ENCODE results near the gene MYH9. TPM values are rescaled to one million over a fixed set of nuclear protein-coding genes. Genes with fewer than 3 reads are reported as not detected.
"Not testable (repeated sequence)": the region's sequence is repeated elsewhere in the genome, so short reads cannot be mapped to it uniquely, and the experiment has no call there.

Gene MYH9
- total RNA-seq, 4 donors from 2014 or later: 215 to 1,171 (median 400) TPM

- H3K4me3 ChIP-seq: no peak overlapping the region
- intact Hi-C loops (cut with DNase I; ENCODE audit: low total_unique reads): no loop called here
- H3K27me3 ChIP-seq: no peaks in the 10 kb centered on the region
- H3K9me3 ChIP-seq: no peaks in the 10 kb centered on the region
- H3K27ac ChIP-seq: peak overlapping the region in 1 of 2 donors; percentile 1
- DNase-seq: no peak
- H3K4me1 ChIP-seq: no peaks in the 10 kb centered on the region
- H3K36me3 ChIP-seq: no peaks in the 10 kb centered on the region
- no peak for TF ChIP-seq POLR2A (IDR thresholded peaks at IDR 0.05)
- TF ChIP-seq CTCF (IDR thresholded peaks at IDR 0.05): no peak
These were observed 95.7 kb downstream of the MYH9 start for GRCh38 chr22:36291831-36292740.

GRCh38 chr22:36290391-36291075 is 97.2 kb downstream of the MYH9 start:
- not testable (repeated sequence) for H3K36me3 ChIP-seq

GRCh38 chr22:36289948-36290371 is 97.8 kb downstream of the MYH9 start:
- H3K36me3 ChIP-seq; DNase-seq; H3K9me3 ChIP-seq; H3K27me3 ChIP-seq; H3K4me3 ChIP-seq; H3K27ac ChIP-seq; intact Hi-C loops (cut with DNase I; ENCODE audit: low total_unique reads); H3K4me1 ChIP-seq: not testable (repeated sequence)

More at GRCh38 chr22:36290391-36291075, 97.2 kb downstream of the MYH9 start:
- H3K4me3 ChIP-seq; H3K27me3 ChIP-seq; H3K27ac ChIP-seq; intact Hi-C loops (cut with DNase I; ENCODE audit: low total_unique reads); DNase-seq; H3K4me1 ChIP-seq; H3K9me3 ChIP-seq: not testable (repeated sequence)

- no peaks in the 10 kb centered on the region for H3K9me3 ChIP-seq
- no peaks in the 10 kb centered on the region for H3K4me1 ChIP-seq
- intact Hi-C loops (cut with DNase I; ENCODE audit: low total_unique reads): no loop called here
- TF ChIP-seq CTCF (IDR thresholded peaks at IDR 0.05) (no peak), POLR2A (IDR thresholded peaks at IDR 0.05) (no peak)
- DNase-seq: no peak
- no peak overlapping the region for H3K4me3 ChIP-seq
- H3K27ac ChIP-seq: no peak overlapping the region
- H3K27me3 ChIP-seq: no peaks in the 10 kb centered on the region
- H3K36me3 ChIP-seq: no peaks in the 10 kb centered on the region
These were observed 98.3 kb downstream of the MYH9 start for GRCh38 chr22:36289406-36289870.

GRCh38 chr22:36288571-36289405 is 99.0 kb downstream of the MYH9 start:
- H3K9me3 ChIP-seq: no peaks in the 10 kb centered on the region
- DNase-seq: no peak
- no peaks in the 10 kb centered on the region for H3K36me3 ChIP-seq
- intact Hi-C loops (cut with DNase I; ENCODE audit: low total_unique reads): no loop called here
- peak overlapping the region in 1 of 2 donors; percentile 4 for H3K27ac ChIP-seq
- no peaks in the 10 kb centered on the region for H3K4me1 ChIP-seq
- TF ChIP-seq CTCF (IDR thresholded peaks at IDR 0.05): no peak
- no peak for TF ChIP-seq POLR2A (IDR thresholded peaks at IDR 0.05)
- no peak overlapping the region for H3K4me3 ChIP-seq
- H3K27me3 ChIP-seq: no peaks in the 10 kb centered on the region
